HG02884 (cell line): ENCODE measurements around the gene PTPRCAP.
"Not testable (repeated sequence)": the region's sequence is repeated elsewhere in the genome, so short reads cannot be mapped to it uniquely, and the experiment has no call there.

Experiments used
- ATAC-seq: cut with Tn5 transposase; IDR thresholded peaks from one replicate; pipeline ENCODE4 v1.9.1; 2021; ENCODE audit warnings: mild to moderate bottlenecking, moderate library complexity; ENCODE audit not compliant: unreplicated experiment

PTPRCAP gene

DNA sequence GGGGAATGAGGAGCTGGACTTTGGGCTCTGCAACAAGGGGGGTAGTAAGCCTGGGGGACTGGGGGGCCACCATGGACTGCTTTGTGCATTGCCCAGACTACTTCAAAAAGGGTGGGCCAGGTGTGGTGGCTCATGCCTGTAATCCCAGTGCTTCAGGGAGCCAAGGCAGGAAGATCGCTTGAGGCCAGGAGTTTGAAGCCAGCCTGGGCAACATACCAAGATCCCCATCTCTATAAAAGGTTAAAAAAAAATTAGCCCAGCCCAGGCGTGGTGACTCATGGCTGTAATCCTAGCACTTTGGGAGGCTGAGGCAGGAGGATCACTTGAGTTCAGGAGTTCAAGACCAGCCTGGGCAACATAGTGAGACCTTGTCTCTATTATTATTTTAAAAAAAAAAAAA is 28.0 kb upstream of the PTPRCAP start:
- ATAC-seq, result not testable (repeated sequence)

DNA sequence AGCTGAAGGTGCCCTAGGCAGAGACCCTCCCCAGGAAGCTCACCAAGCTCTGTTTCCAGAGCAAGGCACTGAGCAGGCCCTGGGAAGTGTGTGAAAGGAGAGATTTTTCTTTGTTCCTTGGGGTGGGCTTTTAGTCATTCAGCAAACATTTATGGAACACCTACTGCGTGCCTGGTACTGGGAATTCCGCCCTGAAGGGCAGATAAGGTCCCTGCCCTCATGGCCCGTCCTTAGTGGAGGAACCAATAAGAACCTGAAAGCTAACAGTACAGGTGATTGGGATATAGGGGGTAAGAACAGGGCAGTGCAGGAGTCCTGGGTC is 27.7 kb upstream of the PTPRCAP start:
- ATAC-seq, result no peak

DNA sequence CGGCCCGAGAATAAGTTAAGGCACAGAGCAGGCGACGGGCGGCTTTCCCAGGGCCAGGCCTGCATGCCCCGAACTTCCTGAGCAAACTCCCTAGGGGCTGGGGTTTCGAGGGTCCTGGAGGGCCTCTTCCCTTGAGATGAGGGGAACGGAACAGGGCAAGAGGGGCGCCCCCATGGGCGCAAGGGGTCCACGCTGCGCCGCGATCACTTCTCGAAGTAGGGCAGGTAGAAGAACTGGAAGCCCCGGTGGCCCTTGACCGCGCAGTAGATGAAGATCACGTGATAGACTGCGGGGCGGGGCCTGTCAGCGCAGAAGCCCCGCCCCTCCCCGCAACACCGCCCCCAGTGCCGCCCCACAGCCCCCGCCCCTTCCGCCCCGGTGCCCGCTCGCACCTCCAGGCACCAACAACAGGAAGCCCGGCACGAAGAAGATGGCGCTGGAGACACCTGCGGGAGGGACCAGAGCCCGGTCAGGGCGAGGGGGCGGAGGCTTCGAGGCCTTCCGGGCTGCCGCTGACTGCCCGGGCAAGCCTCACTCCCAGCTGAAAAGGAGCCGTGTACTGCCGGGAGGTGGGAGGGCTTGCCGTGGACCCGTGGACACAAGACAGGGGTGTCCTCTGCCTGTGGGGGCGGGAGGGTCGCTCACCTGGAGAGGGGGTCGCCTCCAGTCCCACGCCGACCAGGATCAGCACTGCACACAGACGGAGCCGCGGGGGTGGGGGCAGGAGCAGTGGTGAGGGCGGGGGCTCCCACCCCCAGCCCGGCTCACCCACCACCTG is 27.1 kb upstream of the PTPRCAP start:
- ATAC-seq, result no peak

DNA sequence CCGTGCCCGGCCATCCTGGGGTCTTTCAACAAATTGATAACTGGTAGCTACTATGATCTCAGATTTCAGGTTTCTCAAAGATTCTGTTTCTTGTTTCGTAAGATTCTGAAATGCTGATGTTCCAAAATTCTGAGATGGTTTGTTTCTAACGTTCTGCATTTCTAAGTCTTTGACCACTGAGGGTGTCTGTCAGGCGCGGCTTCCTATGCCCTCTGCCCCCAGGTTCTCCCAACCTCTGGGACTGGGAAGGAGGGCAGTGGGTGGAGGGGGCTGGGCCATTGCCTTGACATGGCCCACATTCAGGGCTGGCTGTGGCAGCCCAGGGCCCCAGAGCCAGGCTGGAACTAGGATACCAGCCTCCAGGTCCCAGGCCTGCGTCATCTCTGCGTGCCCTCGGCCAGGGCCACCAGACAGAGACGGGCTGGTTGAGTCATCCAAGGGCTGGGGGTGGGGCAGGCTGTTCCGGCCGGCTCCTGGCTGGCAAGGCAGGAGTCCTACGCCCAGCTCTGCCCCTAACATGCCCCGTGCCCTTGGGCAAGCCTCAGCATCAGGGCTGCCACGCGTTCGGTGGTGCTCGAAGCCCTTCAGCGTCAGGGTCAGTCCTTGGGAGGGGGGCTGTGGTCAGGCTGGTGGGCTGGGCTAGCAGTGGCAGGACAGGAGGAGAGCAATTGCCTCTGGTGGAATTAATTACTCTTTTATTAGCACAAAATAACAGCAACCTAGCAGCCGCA is 26.4 kb upstream of the PTPRCAP start:
- no peak for ATAC-seq

DNA sequence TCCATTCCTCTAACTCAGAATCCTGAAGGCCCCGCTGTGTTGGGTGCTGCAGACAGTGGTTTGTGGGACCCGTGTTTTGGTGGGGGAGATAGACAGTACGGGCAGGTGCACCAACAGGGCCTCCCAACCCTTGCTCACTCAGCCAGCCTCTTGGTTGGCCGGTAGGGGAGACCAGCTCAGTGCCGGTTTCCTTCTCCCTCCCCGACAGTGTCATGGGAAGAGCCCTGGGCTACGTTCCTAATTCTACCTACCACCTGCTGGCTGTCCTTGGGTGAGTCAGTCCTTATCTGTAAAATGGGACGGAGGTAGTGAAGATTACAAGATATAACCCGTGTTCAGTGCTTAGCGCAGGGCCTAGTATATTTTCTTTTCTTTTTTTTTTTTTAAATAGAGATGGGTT is 25.7 kb upstream of the PTPRCAP start:
- no peak for ATAC-seq

DNA sequence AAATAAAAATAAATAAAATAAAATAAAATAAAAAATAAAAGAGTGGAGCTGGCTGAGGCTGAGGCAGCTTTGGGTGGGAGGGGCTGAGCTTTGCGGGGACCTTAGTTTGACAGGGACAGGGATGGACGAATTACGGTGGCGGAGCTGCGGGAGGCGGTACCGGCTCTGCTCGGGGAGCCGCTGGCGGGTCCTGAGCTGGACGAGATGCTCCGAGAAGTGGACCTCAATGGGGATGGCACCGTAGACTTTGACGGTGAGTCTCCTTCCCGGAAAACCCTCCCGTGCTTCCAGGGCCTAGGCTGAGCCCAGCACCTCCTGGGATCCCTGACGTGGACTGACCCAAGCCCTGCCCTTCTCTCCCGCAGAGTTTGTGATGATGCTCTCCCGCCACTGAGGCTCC is 20.8 kb upstream of the PTPRCAP start:
- no peak for ATAC-seq

DNA sequence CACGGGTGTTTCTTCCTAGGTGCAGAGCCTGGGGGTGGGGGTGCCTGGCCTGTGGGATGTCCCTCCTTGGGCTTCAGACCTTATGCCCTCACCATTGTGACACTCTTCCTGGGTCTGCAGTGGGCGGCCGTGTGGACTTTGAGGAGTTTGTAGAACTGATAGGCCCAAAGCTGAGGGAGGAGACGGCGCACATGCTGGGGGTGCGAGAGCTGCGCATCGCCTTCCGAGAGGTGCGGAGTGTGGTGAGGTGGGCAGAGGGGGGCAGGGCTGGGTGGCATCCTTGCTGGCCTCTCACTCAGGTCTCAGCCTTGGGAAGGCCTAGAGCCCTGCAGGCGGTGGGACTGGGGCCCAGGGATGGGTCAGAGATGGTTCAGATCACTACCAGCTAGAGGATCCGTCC is 20.0 kb upstream of the PTPRCAP start:
- ATAC-seq, result no peak

DNA sequence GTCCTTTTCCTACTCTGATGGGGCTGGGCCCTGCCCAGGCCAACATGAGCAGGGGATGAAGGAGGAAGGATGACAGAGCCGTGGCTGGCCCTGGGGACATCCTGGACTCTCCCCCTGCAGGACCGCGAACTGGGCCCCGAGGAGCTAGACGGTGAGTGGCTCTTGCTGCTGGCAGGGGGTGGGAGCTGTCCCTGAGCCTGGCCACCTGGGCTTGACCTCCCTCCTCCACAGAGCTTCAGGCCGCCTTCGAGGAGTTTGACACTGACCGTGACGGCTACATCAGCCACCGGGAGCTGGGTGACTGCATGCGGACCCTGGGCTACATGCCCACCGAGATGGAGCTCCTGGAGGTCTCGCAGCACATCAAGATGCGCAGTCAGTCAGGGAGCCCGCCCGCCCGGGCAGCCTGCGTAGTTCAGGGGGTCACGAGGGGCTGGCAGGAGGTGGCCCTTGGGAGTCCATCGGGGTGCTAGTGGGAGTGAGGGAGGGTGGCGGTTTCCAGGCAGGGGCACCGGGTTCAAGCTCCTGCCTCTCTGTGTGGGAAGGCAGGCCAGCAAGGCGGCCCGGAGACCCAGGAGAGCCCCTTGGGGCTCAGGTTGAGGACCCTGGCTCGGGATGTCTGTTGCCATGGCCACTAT is 18.7 kb upstream of the PTPRCAP start:
- no peak for ATAC-seq

DNA sequence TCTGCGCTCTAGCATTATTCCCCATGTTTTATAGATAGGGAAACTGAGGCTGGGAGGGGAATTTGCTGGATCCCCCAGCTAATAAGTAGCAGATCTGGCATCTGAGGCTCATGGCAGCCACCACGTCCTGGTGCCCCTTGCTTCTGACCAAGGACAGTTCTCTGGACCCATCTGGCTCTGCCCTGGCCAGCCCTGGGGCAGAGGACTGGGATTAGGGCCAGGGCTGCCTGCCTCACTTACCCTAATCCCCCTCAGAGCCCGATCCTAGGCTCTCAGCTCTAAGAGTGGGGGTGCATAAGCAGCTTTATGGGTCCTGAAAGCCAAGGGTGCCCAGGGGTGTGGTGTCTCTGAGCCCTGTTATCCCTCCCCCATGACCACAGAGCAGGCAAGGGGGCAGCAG is 17.6 kb upstream of the PTPRCAP start, which contains the start of gene CABP4:
Gene CABP4 (plus strand): TSS at position 301 of the 400 bp plus-strand sequence. CDS start 70 bp downstream, at position 371.
- no peak for ATAC-seq

DNA sequence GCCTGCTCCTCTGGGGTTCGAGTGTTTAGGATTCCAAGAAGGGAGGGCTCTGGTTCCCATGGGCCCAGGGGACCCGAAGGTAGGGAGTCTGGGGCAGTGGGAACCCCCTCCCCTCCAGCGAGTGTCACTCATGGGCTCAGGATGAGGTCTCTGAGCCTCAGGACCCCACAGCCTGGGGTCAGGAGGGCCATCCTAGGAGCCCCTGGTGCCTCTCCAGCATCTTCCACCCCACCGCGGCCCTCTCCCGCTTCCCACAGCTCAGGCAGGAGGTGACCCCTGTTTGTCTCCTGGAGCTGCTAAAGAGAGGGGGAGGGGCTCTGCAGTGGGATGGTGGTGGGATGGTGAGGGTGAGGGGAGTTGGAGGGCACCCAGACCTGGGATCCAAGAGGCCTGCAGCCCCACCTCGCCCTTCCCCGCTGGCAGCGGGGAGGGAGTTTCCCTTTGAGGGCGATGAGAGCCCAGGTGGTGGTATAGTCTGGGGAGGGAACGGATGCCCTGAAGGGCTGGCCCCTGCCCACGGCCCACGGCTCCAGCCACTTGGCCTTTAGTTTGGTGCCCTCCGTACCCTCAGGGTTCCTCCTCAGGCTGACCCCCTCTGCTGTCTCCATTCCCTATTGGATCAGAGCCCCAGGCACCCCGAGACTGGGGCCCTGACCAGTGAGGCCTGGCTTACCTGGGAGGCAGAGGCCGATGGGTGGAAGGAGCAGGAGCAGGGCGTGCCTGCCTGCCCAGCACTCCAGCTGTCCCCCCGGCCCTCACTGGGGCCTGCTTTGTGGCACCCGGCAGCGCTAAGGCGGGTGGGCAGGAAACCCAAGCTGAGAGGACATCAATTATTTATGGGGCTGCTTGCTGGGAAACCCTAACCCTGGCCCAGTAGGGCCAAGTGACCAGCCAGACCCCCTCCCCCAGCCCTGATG is 16.6 kb upstream of the PTPRCAP start:
- no peak for ATAC-seq

DNA sequence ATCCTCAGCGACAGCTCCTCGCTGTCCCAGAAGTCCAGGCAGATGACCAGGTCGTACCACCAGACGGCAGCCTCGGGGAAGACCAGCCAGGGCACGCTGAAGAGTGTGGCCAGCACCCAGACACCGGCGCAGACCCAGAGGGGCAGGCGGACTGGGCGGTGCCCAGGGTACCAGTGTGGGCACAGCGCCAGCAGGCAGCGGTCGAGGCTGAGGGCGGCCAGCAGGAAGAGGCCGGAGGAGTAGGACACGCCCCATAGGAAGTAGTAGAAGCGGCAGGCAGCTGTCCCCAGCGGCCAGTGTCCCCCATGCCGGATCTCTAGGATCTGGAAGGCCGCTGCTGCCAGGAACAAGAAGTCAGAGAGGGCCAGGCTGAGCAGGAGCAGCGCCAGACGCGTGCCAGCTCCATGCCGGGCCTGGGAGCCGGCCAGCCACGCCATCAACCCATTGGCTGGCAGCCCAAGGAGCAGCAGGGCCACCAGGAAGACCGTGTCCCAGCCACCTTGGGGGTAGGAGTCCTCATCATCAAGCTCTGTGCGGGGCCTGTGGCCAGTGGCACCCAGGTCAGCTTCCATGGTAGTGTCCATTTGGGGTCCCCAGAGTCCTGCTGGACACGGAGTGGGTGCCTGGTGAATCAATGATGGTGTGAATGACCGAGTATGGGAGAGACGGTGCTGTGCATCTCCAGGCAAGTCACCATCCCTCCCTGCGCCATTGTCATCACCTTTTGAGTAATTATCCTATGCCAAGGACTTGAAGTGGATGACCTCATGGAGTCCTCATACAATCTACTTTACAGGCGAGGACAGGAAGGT is 14.9 kb upstream of the PTPRCAP start, which contains the start of gene GPR152:
Gene GPR152 (minus strand): TSS at position 589 of the 812 bp plus-strand sequence. CDS start 5 bp downstream, at position 584.
- no peak for ATAC-seq

DNA sequence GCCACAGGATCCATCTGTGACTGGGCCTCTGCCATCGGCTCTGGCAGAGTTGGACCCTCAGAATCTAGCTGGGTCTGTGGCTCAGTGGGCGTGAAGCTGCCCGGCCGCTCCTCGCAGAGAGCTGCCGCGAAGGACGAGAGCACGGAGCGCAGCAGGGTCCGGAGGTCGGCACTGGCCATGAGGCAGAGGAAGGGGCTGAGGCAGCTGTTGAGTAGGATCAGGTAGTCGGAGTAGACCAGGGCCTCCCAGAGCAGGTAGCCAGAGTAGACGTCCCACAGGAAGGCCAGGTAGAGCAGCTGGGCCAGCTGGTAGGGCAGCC is 14.1 kb upstream of the PTPRCAP start:
- no peak for ATAC-seq

DNA sequence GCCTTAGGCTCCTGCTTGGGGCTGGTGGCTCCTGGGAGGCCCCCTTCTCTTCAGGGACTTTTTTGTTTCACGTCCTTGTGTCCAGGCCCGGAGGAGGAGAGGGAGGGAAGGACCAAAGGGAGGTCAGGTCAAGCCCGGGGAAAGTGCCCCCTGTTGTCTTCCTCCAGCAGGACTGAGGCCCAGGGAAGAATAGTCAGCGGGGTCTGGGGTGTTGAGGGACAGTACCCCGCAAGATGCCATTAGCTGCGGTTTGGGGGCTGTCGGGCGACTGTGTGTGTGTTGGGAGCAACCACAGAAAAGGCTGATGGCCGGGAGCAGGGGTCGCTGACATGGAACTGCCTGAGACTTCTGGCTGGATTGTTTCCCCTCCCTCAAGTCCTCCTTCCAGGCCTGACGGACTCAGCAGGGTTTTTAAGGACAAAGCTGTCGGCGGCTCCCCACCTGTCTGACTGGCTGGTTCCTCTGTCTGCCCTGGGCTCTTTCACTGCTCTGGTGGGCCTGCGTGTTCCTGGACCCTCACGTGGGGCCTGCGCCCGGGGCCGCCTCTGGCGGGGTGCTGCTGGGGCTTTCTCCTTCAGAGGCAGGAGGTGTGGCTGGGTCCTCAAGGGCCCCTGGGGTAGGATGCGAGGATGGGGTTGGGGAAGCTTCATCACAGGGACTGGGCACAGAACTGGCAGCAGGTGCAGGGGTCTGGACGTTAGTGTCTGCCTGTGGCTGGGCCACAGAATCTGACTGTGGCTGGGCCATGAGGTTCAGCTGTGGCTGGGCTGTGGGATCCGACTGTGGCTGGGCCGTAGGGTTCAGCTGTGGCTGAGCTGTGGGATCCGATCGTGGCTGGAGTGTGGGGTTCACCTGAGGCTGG is 13.5 kb upstream of the PTPRCAP start:
- no peak for ATAC-seq

DNA sequence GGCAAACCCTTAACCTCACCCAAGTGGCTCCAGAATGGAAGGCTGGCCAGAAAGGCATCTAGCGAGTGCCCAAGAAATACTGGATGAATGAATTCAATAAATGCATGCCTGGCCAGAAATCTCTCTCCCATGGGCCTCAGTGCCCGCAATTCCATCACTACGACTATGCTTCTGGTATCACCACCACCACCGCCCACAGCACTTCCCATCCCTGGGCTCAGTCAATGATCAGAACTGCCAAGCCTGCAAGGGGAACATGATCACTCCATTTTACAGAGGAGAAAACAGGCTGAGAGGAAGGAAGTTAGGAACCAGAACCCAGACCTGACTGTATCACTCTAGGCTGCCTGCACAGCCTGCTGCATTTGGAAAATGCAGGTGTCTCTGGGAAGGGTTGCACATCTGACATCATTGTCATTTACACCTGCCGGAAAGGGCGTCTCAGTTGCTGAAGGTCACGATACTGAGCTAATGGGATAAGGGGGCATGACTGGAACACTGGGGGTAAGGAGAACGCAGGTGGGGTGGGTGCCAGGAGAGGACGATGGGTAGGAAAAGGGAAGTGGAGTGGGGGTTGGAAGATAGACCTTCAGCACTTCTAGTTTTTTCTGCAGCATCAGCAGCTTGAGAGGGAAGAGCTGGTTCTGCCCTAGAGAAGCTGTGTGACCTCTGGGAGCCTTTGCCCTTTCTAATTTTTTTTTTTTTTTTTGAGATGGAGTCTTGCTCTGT is 11.8 kb upstream of the PTPRCAP start:
- no peak for ATAC-seq

DNA sequence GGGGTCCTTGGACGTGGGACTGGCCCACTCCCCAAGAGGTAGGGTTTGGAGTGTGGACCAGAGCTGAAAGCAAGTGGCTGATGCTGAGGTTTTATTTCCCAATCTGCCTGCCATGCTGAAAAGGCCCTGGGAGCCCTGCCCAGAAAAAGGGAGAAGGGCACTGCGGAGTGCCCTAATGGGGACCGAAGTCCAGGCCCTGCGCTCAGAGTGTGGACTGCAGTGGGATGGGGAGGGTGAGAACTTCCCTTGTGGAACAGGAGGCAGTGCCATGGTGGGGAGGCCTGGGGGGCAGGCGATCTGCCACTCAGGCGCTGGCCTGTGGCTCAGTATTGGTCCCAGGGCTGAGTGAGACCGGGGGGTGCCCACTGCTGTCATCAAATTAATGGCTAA is 10.7 kb upstream of the PTPRCAP start:
- no peak for ATAC-seq

DNA sequence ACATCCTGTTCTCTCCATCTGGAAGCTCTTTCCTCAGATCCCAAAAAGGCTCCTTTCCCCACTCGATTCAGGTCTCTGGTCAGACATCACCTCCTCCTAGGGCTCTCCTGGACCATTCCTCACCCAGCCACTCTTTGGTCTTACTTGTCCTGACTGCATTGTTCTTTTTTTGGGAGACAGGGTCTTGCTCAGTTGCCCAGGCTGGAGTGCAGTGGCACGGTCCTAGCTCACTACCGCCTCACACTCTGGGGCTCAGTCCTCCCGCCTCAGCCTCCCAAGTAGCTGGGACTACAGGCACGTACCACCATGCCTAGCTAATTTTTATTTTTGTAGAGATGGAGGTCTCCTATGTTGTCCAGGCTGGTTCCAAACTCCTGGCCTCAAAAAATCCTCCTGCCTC is 8.0 kb upstream of the PTPRCAP start:
- no peak for ATAC-seq

DNA sequence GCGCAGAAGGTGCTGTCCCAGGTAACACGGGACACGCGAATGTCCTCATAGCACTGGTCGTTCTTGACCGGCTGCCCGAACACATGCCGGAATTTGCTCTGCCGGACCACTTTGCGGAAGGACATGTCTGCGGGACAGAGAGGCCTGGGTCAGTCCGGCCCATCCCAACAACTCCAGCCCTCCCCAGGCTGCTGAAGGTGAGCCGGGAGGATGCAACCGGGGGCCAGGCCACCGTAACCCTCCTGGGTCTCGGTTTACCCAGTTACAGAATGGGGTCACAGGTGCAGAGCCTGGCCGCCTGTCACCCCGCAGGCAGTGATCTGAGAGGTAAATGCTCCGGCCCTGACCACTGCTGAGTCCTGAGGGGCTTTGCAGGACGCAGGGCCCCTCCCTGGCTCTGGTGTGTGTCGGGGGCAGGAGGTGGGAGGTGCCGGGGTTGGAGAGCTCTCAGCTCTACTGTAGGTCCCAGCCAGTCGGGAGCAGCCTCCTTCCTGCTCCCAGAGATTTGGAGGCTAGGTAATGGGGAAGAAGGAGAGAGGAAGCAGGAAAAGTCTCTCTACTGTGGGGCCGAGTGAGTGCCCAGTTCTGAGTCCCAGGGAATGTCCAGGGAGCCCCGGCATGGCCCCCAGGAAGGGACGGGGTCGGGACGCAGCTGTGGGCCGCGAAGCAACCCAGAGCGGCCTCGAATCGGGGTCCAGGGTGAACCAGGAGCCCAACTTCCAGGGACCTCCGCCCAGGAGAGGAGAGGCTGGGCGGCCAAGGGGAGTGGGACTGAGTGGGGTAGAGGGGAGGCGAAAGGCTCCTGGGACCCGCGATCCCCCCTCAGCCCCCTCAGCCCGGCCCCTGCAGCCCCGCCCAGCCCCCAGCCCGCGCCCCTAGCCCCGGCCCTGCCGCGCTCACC is 5.3 kb upstream of the PTPRCAP start:
- ATAC-seq, result no peak
